ENCODE measurements around the gene LMF1.

LMF1 gene

DNA sequence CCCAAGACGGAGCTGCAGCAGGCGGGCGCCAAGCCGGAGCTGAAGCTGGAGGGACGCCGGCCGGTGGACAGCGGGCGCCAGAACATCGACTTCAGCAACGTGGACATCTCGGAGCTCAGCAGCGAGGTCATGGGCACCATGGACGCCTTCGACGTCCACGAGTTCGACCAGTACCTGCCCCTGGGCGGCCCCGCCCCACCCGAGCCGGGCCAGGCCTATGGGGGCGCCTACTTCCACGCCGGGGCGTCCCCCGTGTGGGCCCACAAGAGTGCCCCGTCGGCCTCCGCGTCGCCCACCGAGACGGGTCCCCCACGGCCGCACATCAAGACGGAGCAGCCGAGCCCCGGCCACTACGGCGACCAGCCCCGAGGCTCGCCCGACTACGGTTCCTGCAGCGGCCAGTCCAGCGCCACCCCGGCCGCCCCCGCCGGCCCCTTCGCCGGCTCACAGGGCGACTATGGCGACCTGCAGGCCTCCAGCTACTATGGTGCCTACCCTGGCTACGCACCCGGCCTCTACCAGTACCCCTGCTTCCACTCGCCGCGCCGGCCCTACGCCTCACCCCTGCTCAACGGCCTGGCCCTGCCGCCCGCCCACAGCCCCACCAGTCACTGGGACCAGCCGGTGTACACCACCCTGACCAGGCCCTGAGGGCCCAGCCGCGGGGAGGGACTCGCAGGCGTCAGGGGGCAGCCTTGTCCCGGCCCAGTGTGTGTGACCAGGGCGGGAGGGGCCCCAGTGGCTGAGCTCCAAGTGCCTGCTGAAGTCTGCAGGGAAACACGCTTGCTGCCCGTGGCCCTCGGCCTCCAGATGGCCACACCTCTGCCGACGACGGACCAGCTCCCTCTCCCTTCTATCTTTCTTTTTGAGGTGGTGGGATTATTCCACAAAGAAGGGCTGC lies 14.2 kb upstream of the LMF1 start:
- DNase-seq (ENCODE audit: low spot score): no peak

DNA sequence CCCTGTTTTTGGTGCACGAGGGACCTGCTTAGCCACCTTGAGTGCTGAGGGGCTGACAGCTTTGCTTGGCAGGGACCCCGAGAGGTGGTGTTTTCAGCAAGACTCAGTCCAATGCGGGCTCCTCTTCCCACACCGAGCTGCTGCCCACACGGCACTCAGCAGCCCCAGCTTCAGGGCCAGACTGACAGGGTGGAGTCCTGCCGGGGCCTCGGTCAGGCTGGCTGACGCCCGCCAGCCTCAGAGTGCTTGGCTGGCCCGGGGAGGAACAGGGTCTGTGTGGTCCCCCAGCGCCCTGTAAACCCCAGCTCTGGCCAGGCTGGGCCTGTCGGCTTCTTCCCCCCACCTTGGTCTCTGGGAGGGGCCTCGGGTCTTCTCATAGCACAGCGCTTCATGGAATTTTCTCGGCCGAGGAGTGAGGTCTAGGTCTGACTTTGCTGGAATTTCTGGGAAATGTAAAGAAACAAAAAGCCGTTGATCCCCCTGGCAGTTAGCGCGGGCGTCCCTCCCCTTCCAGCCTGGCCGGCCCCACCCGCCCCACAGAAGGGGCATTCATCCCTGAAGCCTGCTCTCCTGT lies 13.4 kb upstream of the LMF1 start:
- DNase-seq (ENCODE audit: low spot score): no peak

DNA sequence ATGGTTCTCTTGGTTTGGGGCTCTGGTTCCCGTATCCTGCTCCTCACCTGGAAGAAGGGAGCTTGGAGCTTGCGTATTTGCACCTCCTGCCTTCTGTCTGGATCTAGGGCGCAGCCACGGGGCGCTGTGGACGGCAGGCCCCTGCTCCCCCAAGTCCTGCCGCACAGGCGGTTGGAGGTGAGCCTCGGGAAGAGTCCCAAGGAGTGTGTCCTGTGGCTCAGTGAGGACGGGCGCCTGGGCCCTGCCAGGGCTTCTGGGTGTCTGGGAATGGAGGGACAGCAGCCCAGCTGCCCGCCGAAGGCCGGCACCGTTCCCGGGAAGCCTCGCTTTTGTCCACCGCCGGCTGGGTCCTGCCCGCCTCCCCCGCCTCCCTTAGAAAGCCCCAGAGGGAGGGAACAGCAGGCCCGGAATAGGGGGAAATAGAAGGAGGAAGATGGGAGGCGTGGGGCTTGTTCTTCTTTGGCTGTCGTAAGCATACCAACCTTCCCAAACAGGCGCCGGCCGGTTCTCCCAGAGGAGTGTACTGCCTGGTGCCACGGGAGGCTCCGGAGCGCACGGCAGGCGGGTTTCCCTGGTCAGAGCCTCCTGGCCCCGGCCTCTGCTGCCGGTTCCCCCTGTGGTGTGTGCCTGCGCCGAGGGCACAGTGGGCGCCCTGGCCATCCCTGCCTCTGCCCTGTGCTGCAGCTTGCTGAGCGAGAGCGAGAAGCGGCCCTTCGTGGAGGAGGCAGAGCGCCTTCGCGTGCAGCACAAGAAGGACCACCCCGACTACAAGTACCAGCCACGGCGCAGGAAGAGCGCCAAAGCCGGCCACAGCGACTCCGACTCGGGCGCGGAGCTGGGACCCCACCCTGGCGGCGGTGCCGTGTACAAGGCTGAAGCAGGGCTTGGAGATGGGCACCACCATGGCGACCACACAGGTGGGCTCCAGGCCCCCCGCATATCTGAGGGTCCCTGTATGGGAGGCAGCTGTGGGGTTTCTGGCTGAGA lies 12.6 kb upstream of the LMF1 start:
- DNase-seq (ENCODE audit: low spot score): no peak

- no peak for DNase-seq (ENCODE audit: low spot score)
These were observed 11.6 kb upstream of the LMF1 start for GRCh38 chr16:982145-983043.

GRCh38 chr16:981695-982144 lies 10.9 kb upstream of the LMF1 start, which contains the start of gene SOX8:
Gene SOX8 (plus strand): TSS chr16:981770. CDS start chr16:981923, 153 bp downstream.
- DNase-seq (ENCODE audit: low spot score): no peak

- DNase-seq (ENCODE audit: low spot score): no peak
These were observed 9.7 kb upstream of the LMF1 start for GRCh38 chr16:980595-980854.

- DNase-seq (ENCODE audit: low spot score): no peak
These were observed 9.2 kb upstream of the LMF1 start for GRCh38 chr16:979859-980594.

DNA sequence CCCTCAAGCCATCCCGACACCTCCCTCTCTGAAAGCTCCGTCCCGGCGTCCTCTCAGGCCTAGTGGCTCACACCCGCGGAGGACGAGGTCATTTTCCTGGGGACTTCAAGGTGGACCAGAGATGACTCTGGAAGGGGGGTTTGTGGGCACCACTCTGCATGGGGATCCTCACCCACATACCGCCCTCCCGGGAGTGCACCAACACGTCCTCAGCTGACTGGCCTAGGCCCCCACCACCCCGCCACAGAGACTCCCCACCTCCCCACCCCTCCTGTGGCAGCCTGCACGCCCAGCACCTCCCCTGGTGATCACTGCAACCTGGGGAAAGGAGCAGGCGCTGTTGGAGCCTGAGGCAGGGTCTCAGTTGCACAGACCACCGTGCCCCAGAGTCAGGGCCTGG lies 8.4 kb upstream of the LMF1 start:
- no peak for DNase-seq (ENCODE audit: low spot score)

- DNase-seq (ENCODE audit: low spot score): no peak
These were observed 7.6 kb upstream of the LMF1 start for GRCh38 chr16:978403-978802.

- no peak for DNase-seq (ENCODE audit: low spot score)
These were observed 7.1 kb upstream of the LMF1 start for GRCh38 chr16:977896-978295.

DNA sequence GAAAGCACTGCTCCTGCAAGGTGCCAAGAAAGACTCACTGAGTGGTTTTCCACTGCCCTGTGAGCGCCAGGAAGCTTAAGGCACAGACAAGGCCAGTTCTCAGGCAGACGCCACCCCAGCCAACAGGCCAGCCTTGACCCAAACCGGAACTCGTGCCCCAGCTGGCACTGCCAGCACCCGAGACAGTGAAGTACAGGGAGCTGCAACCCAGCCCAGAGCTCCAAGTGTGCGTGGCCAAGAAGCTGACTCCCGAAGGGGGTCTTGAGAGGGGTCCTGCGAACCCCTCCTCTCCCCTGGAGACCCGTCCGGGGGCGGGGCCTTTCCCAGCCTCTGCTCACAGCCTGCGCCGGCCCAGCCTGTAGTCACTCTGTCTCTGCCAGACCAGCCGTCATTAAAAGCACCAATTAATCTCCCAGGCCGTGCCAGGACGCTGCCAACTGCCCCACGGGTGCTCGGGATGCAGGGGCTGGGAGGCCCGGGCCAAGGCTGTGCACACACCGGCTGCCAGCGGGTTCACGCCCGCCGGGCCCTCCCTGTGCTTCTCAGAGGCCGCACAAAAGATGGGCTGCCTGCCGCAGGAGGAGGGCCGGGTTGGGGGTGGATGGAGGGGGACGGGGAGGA lies 6.4 kb upstream of the LMF1 start:
- no peak for DNase-seq (ENCODE audit: low spot score)

DNA sequence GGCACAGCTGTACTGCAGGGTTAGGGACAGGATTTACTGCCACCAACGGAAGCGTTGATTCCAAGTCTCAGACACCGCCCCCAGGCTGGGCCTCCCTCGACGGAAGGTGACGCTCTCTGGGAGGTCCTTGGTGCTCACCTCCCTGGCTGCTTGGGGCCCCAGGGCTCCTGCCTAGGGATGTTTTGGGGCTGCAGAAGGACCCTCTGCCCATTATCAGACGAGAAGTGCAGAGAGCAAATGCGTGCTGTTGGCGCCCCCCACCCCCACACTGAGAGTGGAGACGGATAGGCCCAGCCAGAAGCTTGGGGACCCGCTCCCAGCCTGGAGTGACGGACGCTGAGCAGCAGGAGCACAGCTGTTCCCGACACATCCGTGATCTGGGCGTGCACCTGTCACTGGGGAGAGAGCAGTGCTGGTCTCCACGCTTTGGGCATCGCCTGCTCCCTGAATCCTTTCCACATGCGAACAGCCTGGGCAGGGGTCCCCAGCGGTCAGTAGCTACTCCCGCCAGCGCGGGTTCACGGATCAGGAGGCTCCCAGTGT lies 5.7 kb upstream of the LMF1 start:
- DNase-seq (ENCODE audit: low spot score): no peak

DNA sequence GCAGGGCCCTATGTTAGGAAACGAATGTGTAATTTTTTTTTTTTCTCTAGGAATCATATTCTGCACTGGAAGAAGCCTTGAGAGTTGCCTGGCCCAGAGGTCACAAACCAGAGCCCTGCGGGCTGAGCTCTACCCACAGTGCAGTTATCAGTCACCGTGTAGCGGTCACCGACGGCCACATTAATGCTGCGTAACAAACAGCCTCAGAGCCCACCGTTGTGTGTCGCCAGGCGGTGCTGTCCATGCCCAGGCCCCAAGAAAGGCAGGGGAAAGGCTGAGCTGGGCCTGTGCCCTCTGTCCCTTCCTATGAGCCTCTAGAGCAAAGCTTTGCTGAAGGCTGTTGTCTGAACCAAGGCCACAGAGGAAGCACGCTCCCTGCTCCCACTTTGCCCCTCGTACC lies 4.5 kb upstream of the LMF1 start:
- DNase-seq (ENCODE audit: low spot score): no peak

- DNase-seq (ENCODE audit: low spot score): no peak
These were observed 4.0 kb upstream of the LMF1 start for GRCh38 chr16:974611-975261.

DNA sequence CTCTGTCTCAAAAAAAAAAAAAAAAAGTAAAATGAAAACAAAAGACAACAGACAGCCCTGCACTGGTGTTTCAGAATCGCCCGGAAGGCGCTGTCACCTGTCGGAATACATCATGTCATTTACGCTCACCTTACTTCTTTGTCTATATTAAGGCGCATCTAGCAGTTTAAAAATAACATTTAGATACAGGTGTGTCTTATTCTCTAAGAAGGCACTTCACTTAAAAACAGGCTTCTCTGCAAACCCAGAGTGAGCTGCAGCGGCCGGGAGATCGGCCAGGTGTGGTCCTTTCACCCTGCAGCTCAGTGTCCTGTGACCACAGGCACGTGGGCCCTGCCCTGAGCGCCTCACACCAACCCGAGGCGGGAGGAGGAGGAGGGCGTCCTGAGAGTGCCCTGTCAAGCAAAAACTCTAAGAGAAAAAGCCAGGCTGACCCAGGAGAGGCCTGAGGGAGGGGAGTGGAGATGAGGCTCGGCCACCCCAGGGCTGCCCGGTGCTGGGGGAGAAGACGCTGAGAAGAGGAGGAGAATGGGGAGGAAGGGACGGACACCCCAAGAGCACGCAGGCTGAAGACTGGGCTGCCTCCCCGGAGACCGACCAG lies 3.3 kb upstream of the LMF1 start:
- no peak for DNase-seq (ENCODE audit: low spot score)

DNA sequence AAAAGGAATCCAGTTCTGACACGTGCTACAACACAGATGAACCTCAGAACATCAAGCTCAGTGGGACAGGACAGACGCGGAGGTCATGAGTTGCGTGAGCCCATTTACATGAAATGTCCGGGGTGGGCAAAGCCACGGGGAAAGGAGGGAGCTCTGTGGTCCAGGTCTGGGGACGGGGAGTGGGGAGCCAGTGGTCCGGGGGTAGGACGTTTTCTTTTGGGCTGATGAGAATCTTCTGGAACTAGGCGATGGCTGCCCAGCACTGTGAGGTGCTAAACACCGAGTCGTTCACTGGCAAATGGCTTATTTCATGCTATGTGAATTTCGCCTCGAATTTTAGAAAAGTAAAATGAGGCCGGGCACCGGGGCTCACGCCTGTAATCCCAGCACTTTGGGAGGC lies 2.6 kb upstream of the LMF1 start:
- no peak for DNase-seq (ENCODE audit: low spot score)

DNA sequence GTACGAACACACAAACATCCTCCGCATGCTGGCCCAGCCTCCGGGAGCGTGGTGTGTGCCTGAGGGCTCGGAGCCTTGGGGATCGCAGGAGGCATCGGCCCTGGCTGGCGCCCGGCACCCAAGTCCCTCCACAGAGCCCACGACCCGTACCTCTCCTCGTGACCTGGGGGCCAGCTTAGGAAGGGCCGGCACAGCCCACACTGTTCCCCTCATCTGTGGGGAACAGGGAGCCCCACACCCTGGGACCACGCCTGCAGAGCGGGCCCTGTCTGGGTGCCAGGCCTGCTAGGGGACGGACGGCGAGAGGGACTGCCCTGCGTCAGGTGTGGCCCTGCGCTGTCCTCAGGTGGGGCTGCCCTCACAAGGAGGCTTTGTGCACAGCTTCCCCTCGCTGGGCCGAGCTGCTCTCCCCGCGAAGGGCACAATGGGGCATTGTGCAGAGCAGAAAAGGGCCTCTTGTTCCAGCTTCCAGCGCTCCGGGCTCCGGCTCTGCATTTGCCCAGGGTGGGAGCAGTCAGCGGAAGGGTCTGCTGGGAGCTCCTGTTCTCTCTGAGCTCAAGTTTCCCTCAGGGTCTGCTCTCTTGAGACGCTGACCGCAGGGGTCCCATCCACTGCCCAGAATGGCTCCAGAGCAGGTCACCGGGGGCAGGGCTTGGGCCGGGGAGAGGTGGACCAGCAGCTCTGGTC lies 1.7 kb upstream of the LMF1 start:
- no peak for DNase-seq (ENCODE audit: low spot score)

- DNase-seq (ENCODE audit: low spot score): no peak
These were observed 1.2 kb upstream of the LMF1 start for GRCh38 chr16:971981-972315.

- DNase-seq (ENCODE audit: low spot score): no peak
These were observed 760 bp upstream of the LMF1 start for GRCh38 chr16:971582-971905.
